ENCODE measurements around the gene DYTN. TPM values are rescaled to one million over a fixed set of nuclear protein-coding genes. Genes with fewer than 3 reads are reported as not detected.

DYTN gene
- polyA plus RNA-seq, 4 donors, result not detected

GRCh38 chr2:206616151-206616550 lies 102.0 kb downstream of the DYTN start:
- H3K27me3 ChIP-seq (ENCODE audit: control insufficient read depth in 3 of 3, insufficient read depth in 3 of 3, low read length in 3 of 3), result no peaks in the 10 kb centered on the region
- H3K4me3 ChIP-seq (ENCODE audit: low read depth in 1 of 3, low read length in 3 of 3), result no peak overlapping the region
- H3K4me1 ChIP-seq (ENCODE audit: control insufficient read depth in 3 of 3, insufficient read depth in 2 of 3, low read depth in 1 of 3, low read length in 2 of 3), result no peaks in the 10 kb centered on the region
- no peak overlapping the region for H3K27ac ChIP-seq (ENCODE audit: low read depth in 1 of 3, low read length in 2 of 3)
- no peak for FAIRE-seq
- H3K9me3 ChIP-seq (ENCODE audit: control insufficient read depth in 2 of 2, insufficient read depth in 1 of 2, low read depth in 1 of 2, low read length in 1 of 2), result no peaks in the 10 kb centered on the region
- no peak for DNase-seq
- no peaks in the 10 kb centered on the region for H3K36me3 ChIP-seq (ENCODE audit: control insufficient read depth in 3 of 3, insufficient read depth in 2 of 3, low read depth in 1 of 3, low read length in 3 of 3)
- WGBS, 3 donors, result 26 to 52% (median 38%) methylated on average over 2 of the region's 2 CpGs

DNA sequence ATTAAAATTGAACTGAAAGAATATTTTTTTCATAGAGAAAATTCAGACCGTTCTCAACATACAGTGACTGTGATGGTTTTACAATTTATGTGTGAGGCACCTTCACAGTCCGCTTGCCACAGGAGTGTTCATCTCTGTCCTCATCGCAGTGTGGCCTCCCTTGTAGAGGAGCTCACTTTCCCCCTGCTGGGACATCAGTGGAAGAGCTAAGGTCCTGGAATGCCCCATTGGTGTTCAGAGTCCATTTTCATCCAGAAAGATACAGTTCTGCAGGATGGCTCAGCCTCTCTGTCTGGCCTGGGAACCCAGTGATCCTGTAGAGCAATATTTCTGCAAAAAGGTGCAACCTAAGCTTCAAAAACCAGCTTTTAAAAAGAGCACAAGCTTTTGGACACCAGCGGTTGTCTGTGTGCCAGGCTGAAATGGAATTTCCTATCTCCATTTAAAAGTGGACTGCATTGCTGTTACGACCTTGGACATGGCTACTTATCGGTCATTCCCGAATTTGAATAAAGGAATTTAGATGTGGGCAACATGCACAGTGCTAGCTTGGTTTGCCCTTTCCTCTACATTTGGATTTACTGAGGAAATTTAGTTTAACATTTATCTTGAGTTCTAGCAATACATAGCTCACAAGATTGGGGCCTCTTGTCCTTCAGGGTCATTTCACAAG lies 102.6 kb downstream of the DYTN start:
- Histone ChIP-seq H3K27ac (ENCODE audit: low read depth in 1 of 3, low read length in 2 of 3) (no peak overlapping the region), H3K36me3 (ENCODE audit: control insufficient read depth in 3 of 3, insufficient read depth in 2 of 3, low read depth in 1 of 3, low read length in 3 of 3) (no peaks in the 10 kb centered on the region), H3K9me3 (ENCODE audit: control insufficient read depth in 2 of 2, insufficient read depth in 1 of 2, low read depth in 1 of 2, low read length in 1 of 2) (no peaks in the 10 kb centered on the region), H3K4me1 (ENCODE audit: control insufficient read depth in 3 of 3, insufficient read depth in 2 of 3, low read depth in 1 of 3, low read length in 2 of 3) (no peaks in the 10 kb centered on the region), H3K27me3 (ENCODE audit: control insufficient read depth in 3 of 3, insufficient read depth in 3 of 3, low read length in 3 of 3) (no peaks in the 10 kb centered on the region), H3K4me3 (ENCODE audit: low read depth in 1 of 3, low read length in 3 of 3) (no peak overlapping the region)
- FAIRE-seq (no peak), DNase-seq (no peak)
- WGBS, 3 donors, result 79 to 87% (median 85%) methylated on average over 7 of the region's 7 CpGs

- no peaks in the 10 kb centered on the region for H3K9me3 ChIP-seq (ENCODE audit: control insufficient read depth in 2 of 2, insufficient read depth in 1 of 2, low read depth in 1 of 2, low read length in 1 of 2)
- H3K4me3 ChIP-seq (ENCODE audit: low read depth in 1 of 3, low read length in 3 of 3), result no peak overlapping the region
- 64 to 81% (median 71%) methylated on average over 6 of the region's 6 CpGs for WGBS, 3 donors
- H3K4me1 ChIP-seq (ENCODE audit: control insufficient read depth in 3 of 3, insufficient read depth in 2 of 3, low read depth in 1 of 3, low read length in 2 of 3), result no peaks in the 10 kb centered on the region
- FAIRE-seq, result no peak
- H3K36me3 ChIP-seq (ENCODE audit: control insufficient read depth in 3 of 3, insufficient read depth in 2 of 3, low read depth in 1 of 3, low read length in 3 of 3), result no peaks in the 10 kb centered on the region
- no peak for DNase-seq
- H3K27ac ChIP-seq (ENCODE audit: low read depth in 1 of 3, low read length in 2 of 3), result no peak overlapping the region
- H3K27me3 ChIP-seq (ENCODE audit: control insufficient read depth in 3 of 3, insufficient read depth in 3 of 3, low read length in 3 of 3), result no peaks in the 10 kb centered on the region
Measured at GRCh38 chr2:206614811-206615210, 103.4 kb downstream of the DYTN start.

- DNase-seq, result no peak
- Histone ChIP-seq H3K36me3 (ENCODE audit: control insufficient read depth in 3 of 3, insufficient read depth in 2 of 3, low read depth in 1 of 3, low read length in 3 of 3) (no peaks in the 10 kb centered on the region), H3K4me3 (ENCODE audit: low read depth in 1 of 3, low read length in 3 of 3) (no peak overlapping the region), H3K27me3 (ENCODE audit: control insufficient read depth in 3 of 3, insufficient read depth in 3 of 3, low read length in 3 of 3) (no peaks in the 10 kb centered on the region), H3K9me3 (ENCODE audit: control insufficient read depth in 2 of 2, insufficient read depth in 1 of 2, low read depth in 1 of 2, low read length in 1 of 2) (no peaks in the 10 kb centered on the region), H3K27ac (ENCODE audit: low read depth in 1 of 3, low read length in 2 of 3) (no peak overlapping the region), H3K4me1 (ENCODE audit: control insufficient read depth in 3 of 3, insufficient read depth in 2 of 3, low read depth in 1 of 3, low read length in 2 of 3) (no peaks in the 10 kb centered on the region)
- FAIRE-seq, result no peak
- WGBS, 3 donors, result 38 to 54% (median 44%) methylated on average over 3 of the region's 3 CpGs
Measured at GRCh38 chr2:206611736-206612135, 106.5 kb downstream of the DYTN start.

DNA sequence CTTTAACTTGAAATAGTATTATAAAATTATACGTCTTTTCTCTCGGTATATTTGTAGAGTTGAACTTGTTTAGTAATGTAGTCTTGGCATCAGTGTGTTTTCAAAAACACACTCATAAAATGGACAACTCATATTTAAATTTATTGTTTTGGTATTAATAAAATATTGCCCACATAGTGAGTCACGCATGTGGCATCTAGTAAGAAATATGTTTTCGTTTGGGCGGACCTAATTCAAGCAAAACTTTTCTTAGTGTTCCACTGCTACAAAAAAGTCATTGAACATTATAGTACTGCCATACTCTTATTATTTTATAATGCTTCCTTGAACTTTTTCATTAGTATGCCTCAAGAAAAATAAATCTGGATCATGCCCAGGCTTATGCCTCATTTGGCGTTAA lies 107.0 kb downstream of the DYTN start:
- FAIRE-seq (no peak), DNase-seq (no peak)
- Histone ChIP-seq H3K36me3 (ENCODE audit: control insufficient read depth in 3 of 3, insufficient read depth in 2 of 3, low read depth in 1 of 3, low read length in 3 of 3) (no peaks in the 10 kb centered on the region), H3K27me3 (ENCODE audit: control insufficient read depth in 3 of 3, insufficient read depth in 3 of 3, low read length in 3 of 3) (no peaks in the 10 kb centered on the region), H3K4me3 (ENCODE audit: low read depth in 1 of 3, low read length in 3 of 3) (no peak overlapping the region), H3K9me3 (ENCODE audit: control insufficient read depth in 2 of 2, insufficient read depth in 1 of 2, low read depth in 1 of 2, low read length in 1 of 2) (no peaks in the 10 kb centered on the region), H3K4me1 (ENCODE audit: control insufficient read depth in 3 of 3, insufficient read depth in 2 of 3, low read depth in 1 of 3, low read length in 2 of 3) (no peaks in the 10 kb centered on the region), H3K27ac (ENCODE audit: low read depth in 1 of 3, low read length in 2 of 3) (no peak overlapping the region)
- 90 to 94% (median 92%) methylated on average over 6 of the region's 6 CpGs for WGBS, 3 donors

DNA sequence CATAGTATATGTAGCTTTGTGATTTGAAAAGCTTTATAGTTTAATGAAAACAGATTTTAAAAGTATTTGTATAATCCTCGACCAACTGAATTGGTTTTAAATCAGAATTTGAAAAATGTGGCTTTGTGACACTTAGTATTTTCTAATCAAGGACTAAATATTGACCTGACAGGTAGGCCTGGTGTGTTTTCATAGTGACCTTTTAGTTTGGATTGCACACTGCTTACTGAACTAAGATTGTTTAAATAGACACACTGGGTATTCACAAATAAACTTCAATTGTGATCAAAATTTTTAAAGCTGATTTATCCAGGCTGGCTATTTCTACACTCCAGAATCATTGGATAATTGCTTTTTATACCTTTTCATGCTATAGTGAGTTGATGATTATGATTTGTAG lies 107.7 kb downstream of the DYTN start:
- no peak overlapping the region for H3K27ac ChIP-seq (ENCODE audit: low read depth in 1 of 3, low read length in 2 of 3)
- no peaks in the 10 kb centered on the region for H3K4me1 ChIP-seq (ENCODE audit: control insufficient read depth in 3 of 3, insufficient read depth in 2 of 3, low read depth in 1 of 3, low read length in 2 of 3)
- H3K36me3 ChIP-seq (ENCODE audit: control insufficient read depth in 3 of 3, insufficient read depth in 2 of 3, low read depth in 1 of 3, low read length in 3 of 3), result no peaks in the 10 kb centered on the region
- H3K4me3 ChIP-seq (ENCODE audit: low read depth in 1 of 3, low read length in 3 of 3), result no peak overlapping the region
- no peaks in the 10 kb centered on the region for H3K27me3 ChIP-seq (ENCODE audit: control insufficient read depth in 3 of 3, insufficient read depth in 3 of 3, low read length in 3 of 3)
- no peak for DNase-seq
- no peak for FAIRE-seq
- WGBS, 3 donors, result 26 to 61% (median 35%) methylated on average over 1 of the region's 1 CpG
- H3K9me3 ChIP-seq (ENCODE audit: control insufficient read depth in 2 of 2, insufficient read depth in 1 of 2, low read depth in 1 of 2, low read length in 1 of 2), result no peaks in the 10 kb centered on the region

- Histone ChIP-seq H3K27ac (ENCODE audit: low read depth in 1 of 3, low read length in 2 of 3) (no peak overlapping the region), H3K36me3 (ENCODE audit: control insufficient read depth in 3 of 3, insufficient read depth in 2 of 3, low read depth in 1 of 3, low read length in 3 of 3) (no peaks in the 10 kb centered on the region), H3K27me3 (ENCODE audit: control insufficient read depth in 3 of 3, insufficient read depth in 3 of 3, low read length in 3 of 3) (no peaks in the 10 kb centered on the region), H3K4me3 (ENCODE audit: low read depth in 1 of 3, low read length in 3 of 3) (no peak overlapping the region), H3K4me1 (ENCODE audit: control insufficient read depth in 3 of 3, insufficient read depth in 2 of 3, low read depth in 1 of 3, low read length in 2 of 3) (no peaks in the 10 kb centered on the region), H3K9me3 (ENCODE audit: control insufficient read depth in 2 of 2, insufficient read depth in 1 of 2, low read depth in 1 of 2, low read length in 1 of 2) (no peaks in the 10 kb centered on the region)
- FAIRE-seq (no peak), DNase-seq (no peak)
- 81 to 89% (median 85%) methylated on average over 3 of the region's 3 CpGs for WGBS, 3 donors
Measured at GRCh38 chr2:206603243-206603642, 115.0 kb downstream of the DYTN start.
